GM12878 (cell line): ENCODE data around the gene ZNF367. TPM values are rescaled to one million over a fixed set of nuclear protein-coding genes. Genes with fewer than 3 reads are reported as not detected.
A peak's percentile ranks its signal among the peaks of the same experiment; 100 is the strongest.

Experiments
- BCL11A ChIP-seq: IDR thresholded peaks from 2 replicates; pipeline ENCODE4 v1.6.1; 2011; ENCODE audit warnings: low read depth, low read length
- MAX ChIP-seq: IDR thresholded peaks from 2 replicates; pipeline ENCODE4 v1.6.1; 2012; ENCODE audit warnings: low read depth, low read length, improper control_type of control experiment
- NR2F1 ChIP-seq: fragments of 450-650 bp; conservative IDR thresholded peaks from 2 replicates; pipeline ENCODE4 v1.6.1; 2017; ENCODE audit warnings: mild to moderate bottlenecking
- TCF3 ChIP-seq: IDR thresholded peaks from 2 replicates; pipeline ENCODE4 v1.6.1; 2012; ENCODE audit warnings: low read depth, mild to moderate bottlenecking, low read length, borderline replicate concordance; ENCODE audit not compliant: insufficient read depth
- ZBTB11 ChIP-seq: fragments of 450-650 bp; formaldehyde crosslinking; IDR thresholded peaks from 2 replicates; pipeline ENCODE4 v1.5.0; 2022; ENCODE audit warnings: mild to moderate bottlenecking, missing genetic modification characterization
- ZNF274 ChIP-seq: IDR thresholded peaks from one replicate; pipeline ENCODE4 v1.8.0; 2011; ENCODE audit not compliant: insufficient read length, insufficient read depth
- polyA plus RNA-seq, 11 experiments: library from polyadenylated mRNA; depleted of rRNA in 4 of 11; unstranded in 6 of 11; stranded (reverse) in 5 of 11; fragments of >200 nt; fragmentation: Nextera tagmentation in 4 of 11; fragmentation: Illumina TruSeq in 1 of 11; extraction: Ambion mirVana in 4 of 11; extraction: Trizol in 1 of 11; gene quantifications; 1 replicate in 1 of 11; 2 replicates in 10 of 11; pipeline versions ENCODE4 v1.2.1 to v1.2.3, GENCODE V29; 2011 to 2016; ENCODE audit warnings: inconsistent platforms in 2 of 11, missing spikeins in 2 of 11, low read depth in 1 of 11
- total RNA-seq, 4 experiments: library from RNA; depleted of rRNA in 3 of 4; stranded (reverse); fragments of >200 nt in 3 of 4; fragmentation: Illumina TruSeq in 1 of 4; extraction: Trizol in 1 of 4; gene quantifications; 2 replicates each; pipeline versions ENCODE4 v1.2.1 to v1.2.3, GENCODE V29; 2013 to 2021
- TF ChIP-seq, protein P1 (sequence below): fragments of 450-650 bp; IDR thresholded peaks from 2 replicates; pipeline ENCODE4 v1.6.1; 2017; ENCODE audit warnings: mild to moderate bottlenecking, moderate library complexity

Gene ZNF367
- total and polyA plus RNA-seq, 10 of the 15 experiments (the other 5 are each of a cell fraction or from before 2014, with no cell fraction given), result 2.9 to 16.3 (median 11.1) TPM

DNA sequence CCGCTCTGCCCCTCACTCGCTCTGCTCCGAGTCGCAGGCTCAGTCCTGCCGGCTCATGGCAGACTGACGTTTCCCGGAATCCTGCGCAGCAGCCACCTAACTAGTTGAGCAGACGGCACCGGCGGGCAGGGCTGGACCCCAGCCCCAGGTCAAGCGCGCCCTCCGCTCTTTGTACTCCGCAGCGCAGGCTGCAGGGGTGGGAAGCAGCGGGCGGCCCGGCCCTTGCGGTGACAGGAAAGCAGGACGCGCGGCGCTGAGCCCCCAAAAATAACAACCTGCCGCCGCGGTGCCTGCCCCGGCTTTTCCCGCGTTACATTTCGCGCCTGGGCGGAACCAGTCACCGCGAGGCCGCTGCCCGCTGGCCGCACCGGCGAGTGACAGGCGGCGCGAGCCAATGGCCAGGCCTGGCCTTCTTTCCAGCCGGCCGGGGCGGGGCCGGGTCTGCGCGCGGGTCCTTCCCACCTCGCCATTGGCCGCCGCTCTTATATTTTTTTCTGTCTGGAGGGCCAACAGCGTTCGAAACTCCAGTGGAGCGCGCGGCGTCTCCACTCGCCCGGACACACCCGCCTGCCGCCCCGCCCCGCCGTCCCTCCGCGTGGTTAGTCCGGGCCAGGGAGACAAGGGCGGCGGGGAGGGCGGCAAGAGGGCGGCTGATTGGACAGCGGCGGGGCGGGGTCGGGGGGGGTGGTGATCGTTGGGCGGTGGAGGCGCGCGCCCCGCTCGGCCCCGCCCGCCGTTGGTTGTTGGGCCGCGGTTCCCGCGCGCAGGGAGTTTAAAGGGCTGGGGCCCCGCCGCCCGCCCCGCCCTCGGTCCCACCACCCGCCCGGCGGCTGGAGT lies at the start of gene ZNF367 (continued):
- TF ChIP-seq ZBTB11 (CRISPR knock-in tag) (no peak), ZNF274 (no peak), MAX (peak; percentile 70; the same call in 1 of the 2 replicates), BCL11A (no peak), TCF3 (no peak), NR2F1 (no peak; the same call in 1 of the 2 replicates)
- TF ChIP-seq, protein P1, sequence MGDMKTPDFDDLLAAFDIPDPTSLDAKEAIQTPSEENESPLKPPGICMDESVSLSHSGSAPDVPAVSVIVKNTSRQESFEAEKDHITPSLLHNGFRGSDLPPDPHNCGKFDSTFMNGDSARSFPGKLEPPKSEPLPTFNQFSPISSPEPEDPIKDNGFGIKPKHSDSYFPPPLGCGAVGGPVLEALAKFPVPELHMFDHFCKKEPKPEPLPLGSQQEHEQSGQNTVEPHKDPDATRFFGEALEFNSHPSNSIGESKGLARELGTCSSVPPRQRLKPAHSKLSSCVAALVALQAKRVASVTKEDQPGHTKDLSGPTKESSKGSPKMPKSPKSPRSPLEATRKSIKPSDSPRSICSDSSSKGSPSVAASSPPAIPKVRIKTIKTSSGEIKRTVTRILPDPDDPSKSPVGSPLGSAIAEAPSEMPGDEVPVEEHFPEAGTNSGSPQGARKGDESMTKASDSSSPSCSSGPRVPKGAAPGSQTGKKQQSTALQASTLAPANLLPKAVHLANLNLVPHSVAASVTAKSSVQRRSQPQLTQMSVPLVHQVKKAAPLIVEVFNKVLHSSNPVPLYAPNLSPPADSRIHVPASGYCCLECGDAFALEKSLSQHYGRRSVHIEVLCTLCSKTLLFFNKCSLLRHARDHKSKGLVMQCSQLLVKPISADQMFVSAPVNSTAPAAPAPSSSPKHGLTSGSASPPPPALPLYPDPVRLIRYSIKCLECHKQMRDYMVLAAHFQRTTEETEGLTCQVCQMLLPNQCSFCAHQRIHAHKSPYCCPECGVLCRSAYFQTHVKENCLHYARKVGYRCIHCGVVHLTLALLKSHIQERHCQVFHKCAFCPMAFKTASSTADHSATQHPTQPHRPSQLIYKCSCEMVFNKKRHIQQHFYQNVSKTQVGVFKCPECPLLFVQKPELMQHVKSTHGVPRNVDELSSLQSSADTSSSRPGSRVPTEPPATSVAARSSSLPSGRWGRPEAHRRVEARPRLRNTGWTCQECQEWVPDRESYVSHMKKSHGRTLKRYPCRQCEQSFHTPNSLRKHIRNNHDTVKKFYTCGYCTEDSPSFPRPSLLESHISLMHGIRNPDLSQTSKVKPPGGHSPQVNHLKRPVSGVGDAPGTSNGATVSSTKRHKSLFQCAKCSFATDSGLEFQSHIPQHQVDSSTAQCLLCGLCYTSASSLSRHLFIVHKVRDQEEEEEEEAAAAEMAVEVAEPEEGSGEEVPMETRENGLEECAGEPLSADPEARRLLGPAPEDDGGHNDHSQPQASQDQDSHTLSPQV, result no peak
